ENCODE results near the gene TBX18.

TBX18 gene

GRCh38 chr6:84805145-84805544, 40.7 kb upstream of the TBX18 start:
- Histone ChIP-seq H3K27ac (ENCODE audit: extremely low read depth, low read depth, low read length) (no peak overlapping the region), H3K9me3 (ENCODE audit: control insufficient read depth, insufficient read depth, low read depth, low read length) (no peaks in the 10 kb centered on the region), H3K36me3 (ENCODE audit: control insufficient read depth in 2 of 2, insufficient read depth in 1 of 2, low read length in 2 of 2) (no peaks in the 10 kb centered on the region), H3K4me3 (ENCODE audit: low read depth, low read length) (no peak overlapping the region), H3K4me1 (ENCODE audit: control insufficient read depth, insufficient read depth, low read length) (no peaks in the 10 kb centered on the region)
- POLR2A ChIA-PET = no interaction called here
- TF ChIP-seq HOXA7 (CRISPR knock-in tag; IDR thresholded peaks at IDR 0.05; ENCODE audit: borderline replicate concordance) (no peak), ZNF24 (tag by site-specific recombination; IDR thresholded peaks at IDR 0.05) (no peak), ZNF521 (tag by site-specific recombination; IDR thresholded peaks at IDR 0.05) (no peak), ZNF624 (tag by site-specific recombination; IDR thresholded peaks at IDR 0.05) (no peak), ZNF341 (tag by site-specific recombination; IDR thresholded peaks at IDR 0.05; ENCODE audit: low read depth) (no peak), ZNF223 (tag by site-specific recombination; IDR thresholded peaks at IDR 0.05) (no peak), ZNF10 (tag by site-specific recombination; IDR thresholded peaks at IDR 0.05) (no peak), ZNF112 (tag by site-specific recombination; IDR thresholded peaks at IDR 0.05) (no peak), ZNF366 (tag by site-specific recombination; conservative IDR thresholded peaks at IDR 0.05) (no peak)
- CTCF ChIA-PET = no interaction called here

GRCh38 chr6:84804720-84805119, 40.3 kb upstream of the TBX18 start:
- Histone ChIP-seq H3K27ac (ENCODE audit: extremely low read depth, low read depth, low read length) (no peak overlapping the region), H3K36me3 (ENCODE audit: control insufficient read depth in 2 of 2, insufficient read depth in 1 of 2, low read length in 2 of 2) (no peaks in the 10 kb centered on the region), H3K4me3 (ENCODE audit: low read depth, low read length) (no peak overlapping the region), H3K4me1 (ENCODE audit: control insufficient read depth, insufficient read depth, low read length) (no peaks in the 10 kb centered on the region), H3K9me3 (ENCODE audit: control insufficient read depth, insufficient read depth, low read depth, low read length) (no peaks in the 10 kb centered on the region)
- TF ChIP-seq ZFP41 (tag by site-specific recombination; IDR thresholded peaks at IDR 0.05; ENCODE audit: borderline replicate concordance) = no peak
- TF ChIP-seq ZSCAN30 (tag by site-specific recombination; IDR thresholded peaks at IDR 0.05) = no peak
- no peak for TF ChIP-seq TRIM28 (IDR thresholded peaks at IDR 0.05; ENCODE audit: borderline replicate concordance, low read length)
- no peak for TF ChIP-seq ZNF660 (tag by site-specific recombination; IDR thresholded peaks at IDR 0.05)
- ChIA-PET CTCF (no interaction called here), POLR2A (no interaction called here)

- ChIA-PET POLR2A (no interaction called here), CTCF (no interaction called here)
- no peaks in the 10 kb centered on the region for H3K36me3 ChIP-seq (ENCODE audit: control insufficient read depth in 2 of 2, insufficient read depth in 1 of 2, low read length in 2 of 2)
Measured at GRCh38 chr6:84801250-84801649, 36.9 kb upstream of the TBX18 start.

GRCh38 chr6:84798257-84798656, 33.9 kb upstream of the TBX18 start:
- CTCF ChIA-PET = interaction anchor here (0.8 to 1.4 kb wide), 4 partner anchors 20 to 372 kb away, joined by 3 to 5 read pairs (median 4); no protein-coding TSS in a partner anchor
- TF ChIP-seq ZFP69B (tag by site-specific recombination; IDR thresholded peaks at IDR 0.05) = no peak
- no peak for TF ChIP-seq PRDM10 (tag by site-specific recombination; IDR thresholded peaks at IDR 0.05)
- no peak for TF ChIP-seq ZNF514 (tag by site-specific recombination; IDR thresholded peaks at IDR 0.05)
- TF ChIP-seq FEZF1 (tag by site-specific recombination; IDR thresholded peaks at IDR 0.05) = peak; percentile 21; the same call in 1 of the 2 replicates
- no peak for TF ChIP-seq HOXC10 (CRISPR knock-in tag; IDR thresholded peaks at IDR 0.05)

More at GRCh38 chr6:84801250-84801649, 36.9 kb upstream of the TBX18 start:
- TF ChIP-seq GLI2 (tag by site-specific recombination; IDR thresholded peaks at IDR 0.05; ENCODE audit: borderline replicate concordance, low read depth) (no peak), ZNF747 (tag by site-specific recombination; IDR thresholded peaks at IDR 0.05) (no peak), ZNF664 (tag by site-specific recombination; IDR thresholded peaks at IDR 0.05) (no peak), ZNF169 (tag by site-specific recombination; IDR thresholded peaks at IDR 0.05) (no peak), ZNF133 (tag by site-specific recombination; IDR thresholded peaks at IDR 0.05) (no peak), ZNF571 (tag by site-specific recombination; IDR thresholded peaks at IDR 0.05) (no peak), ZNF335 (tag by site-specific recombination; conservative IDR thresholded peaks at IDR 0.05) (no peak), ZNF223 (tag by site-specific recombination; IDR thresholded peaks at IDR 0.05) (no peak), ZNF23 (tag by site-specific recombination; IDR thresholded peaks at IDR 0.05; ENCODE audit: borderline replicate concordance) (no peak), ZNF37A (tag by site-specific recombination; IDR thresholded peaks at IDR 0.05) (no peak), OSR2 (tag by site-specific recombination; IDR thresholded peaks at IDR 0.05) (no peak), ZNF398 (tag by site-specific recombination; IDR thresholded peaks at IDR 0.05) (no peak)
- no peaks in the 10 kb centered on the region for H3K4me1 ChIP-seq (ENCODE audit: control insufficient read depth, insufficient read depth, low read length)
- no peak overlapping the region for H3K4me3 ChIP-seq (ENCODE audit: low read depth, low read length)
- H3K27ac ChIP-seq (ENCODE audit: extremely low read depth, low read depth, low read length) = no peak overlapping the region
- H3K9me3 ChIP-seq (ENCODE audit: control insufficient read depth, insufficient read depth, low read depth, low read length) = no peaks in the 10 kb centered on the region

More at GRCh38 chr6:84798257-84798656, 33.9 kb upstream of the TBX18 start:
- Histone ChIP-seq H3K9me3 (ENCODE audit: control insufficient read depth, insufficient read depth, low read depth, low read length) (no peaks in the 10 kb centered on the region), H3K36me3 (ENCODE audit: control insufficient read depth in 2 of 2, insufficient read depth in 1 of 2, low read length in 2 of 2) (no peaks in the 10 kb centered on the region), H3K4me1 (ENCODE audit: control insufficient read depth, insufficient read depth, low read length) (no peaks in the 10 kb centered on the region), H3K4me3 (ENCODE audit: low read depth, low read length) (no peak overlapping the region), H3K27ac (ENCODE audit: extremely low read depth, low read depth, low read length) (no peak overlapping the region)
- POLR2A ChIA-PET = no interaction called here
